IMR-90 (cell line): ENCODE results near the gene TAF11L9. TPM values are rescaled to one million over a fixed set of nuclear protein-coding genes. Genes with fewer than 3 reads are reported as not detected.
"Not testable (repeated sequence)": the region's sequence is repeated elsewhere in the genome, so short reads cannot be mapped to it uniquely, and the experiment has no call there.

ENCODE experiments used
- ATAC-seq: fragments of 200-7000 bp; cut with Tn5 transposase; 2 replicates; pipeline ENCODE4 v1.9.1; 2020; ENCODE audit warnings: low read depth, mild to moderate bottlenecking, moderate library complexity
- BruUV-seq: library from RNA; stranded (reverse); fragments of 400-500 nt; replicated peaks from 2 replicates; lab custom pipeline; 2021; lab: Mats Ljungman, UMichigan
- CTCF ChIA-PET: fragments of 300-600 bp; formaldehyde crosslinking; extraction: SDS; loops from one replicate; lab custom pipeline; 2021; ENCODE audit warnings: antibody characterized with exemption; lab: Yijun Ruan, JAX
- POLR2A ChIA-PET: fragments of 300-600 bp; sonication (Branson Sonifier 250); formaldehyde crosslinking; loops from one replicate; lab custom pipeline; 2022; ENCODE audit warnings: antibody characterized with exemption; ENCODE audit not compliant: unreplicated experiment; lab: Charles Lee
- DNase-seq: peaks from one replicate; pipeline ENCODE4 v3.0.0; 2013
- H2AFZ ChIP-seq: replicated peaks from 2 replicates; pipeline ENCODE3; 2013; ENCODE audit warnings: low read length, mild to moderate bottlenecking; ENCODE audit not compliant: poor library complexity
- H2AK5ac ChIP-seq: 2 replicates; pipeline ENCODE4 v1.6.1; 2013; ENCODE audit warnings: low read depth, low read length, inconsistent platforms
- H2AK9ac ChIP-seq: replicated peaks from 2 replicates; pipeline ENCODE3; 2013; ENCODE audit warnings: mild to moderate bottlenecking, low read depth, low read length, moderate library complexity; ENCODE audit not compliant: poor library complexity
- H2BK120ac ChIP-seq: 2 replicates; pipeline ENCODE4 v1.6.1; 2013; ENCODE audit warnings: low read depth, low read length, inconsistent platforms
- H2BK15ac ChIP-seq: 3 replicates; pipeline ENCODE4 v1.6.1; 2013; ENCODE audit warnings: low read depth, low read length, inconsistent platforms
- H2BK20ac ChIP-seq: 2 replicates; pipeline ENCODE4 v1.6.1; 2013; ENCODE audit warnings: low read depth, mild to moderate bottlenecking, inconsistent platforms, low read length, moderate library complexity
- H2BK5ac ChIP-seq: 2 replicates; pipeline ENCODE4 v1.6.1; 2013; ENCODE audit warnings: mild to moderate bottlenecking, low read depth, low read length, inconsistent platforms; ENCODE audit not compliant: poor library complexity, severe bottlenecking
- H3K14ac ChIP-seq: replicated peaks from 2 replicates; pipeline ENCODE4 v1.6.1; 2013; ENCODE audit warnings: low read depth, low read length, inconsistent platforms
- H3K18ac ChIP-seq: 2 replicates; pipeline ENCODE4 v1.6.1; 2013; ENCODE audit warnings: low read depth, low read length, control low read depth
- H3K23ac ChIP-seq: 2 replicates; pipeline ENCODE4 v1.6.1; 2013; ENCODE audit warnings: low read depth, low read length, inconsistent platforms
- H3K27ac ChIP-seq: 2 replicates; pipeline ENCODE4 v1.5.1; 2013; ENCODE audit warnings: mild to moderate bottlenecking, control low read depth, low read length; ENCODE audit not compliant: insufficient read depth
- H3K27me3 ChIP-seq: 2 replicates; pipeline ENCODE4 v1.6.1; 2013; ENCODE audit warnings: low read length; ENCODE audit not compliant: control insufficient read depth, insufficient read depth
- H3K36me3 ChIP-seq: 2 replicates; pipeline ENCODE4 v1.6.1; 2013; ENCODE audit warnings: low read length, mixed read lengths; ENCODE audit not compliant: control insufficient read depth, insufficient read depth
- H3K4ac ChIP-seq: 2 replicates; pipeline ENCODE4 v1.6.1; 2013; ENCODE audit warnings: low read depth, low read length, inconsistent platforms
- H3K4me1 ChIP-seq: 2 replicates; pipeline ENCODE4 v1.6.1; 2013; ENCODE audit warnings: low read length, mixed read lengths; ENCODE audit not compliant: control insufficient read depth, insufficient read depth
- H3K4me2 ChIP-seq: 2 replicates; pipeline ENCODE4 v1.6.1; 2013; ENCODE audit warnings: low read depth, mild to moderate bottlenecking, control low read depth, low read length, moderate library complexity
- H3K4me3 ChIP-seq: 2 replicates; pipeline ENCODE4 v1.5.1; 2013; ENCODE audit warnings: low read depth, mild to moderate bottlenecking, control low read depth, low read length, moderate library complexity; ENCODE audit not compliant: insufficient read depth
- H3K56ac ChIP-seq: 2 replicates; pipeline ENCODE4 v1.6.1; 2013; ENCODE audit warnings: low read length, inconsistent platforms; ENCODE audit not compliant: insufficient read depth; ENCODE audit errors: extremely low read depth
- H3K79me1 ChIP-seq, 2 experiments: 2 replicates each; pipeline ENCODE4 v1.6.1; 2013; ENCODE audit warnings: low read length in 2 of 2, inconsistent platforms in 1 of 2, low read depth in 1 of 2
- H3K9ac ChIP-seq: 2 replicates; pipeline ENCODE4 v1.6.1; 2013; ENCODE audit warnings: low read depth, low read length, control low read depth
- H3K9me1 ChIP-seq: 2 replicates; pipeline ENCODE4 v1.6.1; 2013; ENCODE audit warnings: low read length, inconsistent platforms; ENCODE audit not compliant: insufficient read depth
- H3K9me3 ChIP-seq: 2 replicates; pipeline ENCODE4 v1.6.1; 2013; ENCODE audit warnings: low read length; ENCODE audit not compliant: control insufficient read depth, insufficient read depth
- H4K20me1 ChIP-seq: 2 replicates; pipeline ENCODE4 v1.6.1; 2013; ENCODE audit warnings: low read length, inconsistent platforms; ENCODE audit not compliant: insufficient read depth
- H4K5ac ChIP-seq: 2 replicates; pipeline ENCODE4 v1.6.1; 2013; ENCODE audit warnings: mild to moderate bottlenecking, low read depth, low read length, control low read depth
- H4K8ac ChIP-seq, 2 experiments: 2 replicates each; pipeline ENCODE4 v1.6.1; 2013; ENCODE audit warnings: low read depth in 2 of 2, low read length in 2 of 2, control low read depth in 1 of 2, inconsistent platforms in 1 of 2
- H4K91ac ChIP-seq: 2 replicates; pipeline ENCODE4 v1.6.1; 2013; ENCODE audit warnings: low read depth, low read length, inconsistent platforms; ENCODE audit not compliant: insufficient read depth
- WGBS, 2 experiments: methylation state at CpG; one replicate each; pipeline versions ENCODE4 v1.1.5 to v1.1.7; 2013; ENCODE audit warnings: missing lambda C conversion rate in 2 of 2; ENCODE audit not compliant: insufficient read length in 1 of 2; ENCODE audit errors: extremely low coverage in 2 of 2; 5-methylcytosine and 5-hydroxymethylcytosine counted together
- dilution Hi-C: fragments of 300-500 bp; cut with HindIII; formaldehyde crosslinking; loops from one replicate; pipeline ENCODE4 v1.14.3; 2018; ENCODE audit warnings: low sequenced_read_pairs; ENCODE audit not compliant: unreplicated experiment
- in situ Hi-C: fragments of 300-500 bp; cut with MboI; formaldehyde crosslinking; loops from 3 replicates; pipeline ENCODE4 v1.14.3; 2019; ENCODE audit warnings: low sequenced_read_pairs, inconsistent platforms, mixed read lengths
- intact Hi-C: fragments of 100-400 bp; cut with micrococcal nuclease; formaldehyde crosslinking; loops from 2 replicates; pipeline ENCODE4 v1.10.0; 2022
- polyA plus RNA-seq, 3 experiments: library from polyadenylated mRNA; depleted of rRNA; stranded (reverse); fragments of >200 nt; gene quantifications; 2 replicates each; pipeline ENCODE4 v1.2.3, GENCODE V29; 2012; ENCODE audit warnings: low replicate concordance in 1 of 3
- total RNA-seq: library from RNA; depleted of rRNA; stranded (reverse); fragments of >200 nt; gene quantifications from 2 replicates; pipeline ENCODE4 v1.2.3, GENCODE V29; 2012

The TAF11L9 gene
- total and polyA plus RNA-seq, 2 of the 4 experiments (the other 2 are of a cell fraction) = not detected

- H3K23ac ChIP-seq, H4K20me1 ChIP-seq, H2AK5ac ChIP-seq, intact Hi-C loops, H3K9me1 ChIP-seq, H3K56ac ChIP-seq, CTCF ChIA-PET, H4K8ac ChIP-seq, POLR2A ChIA-PET, H3K79me1 ChIP-seq, ATAC-seq, H3K4me3 ChIP-seq, H2BK20ac ChIP-seq, H2AK9ac ChIP-seq, H2BK5ac ChIP-seq, H4K91ac ChIP-seq, BruUV-seq, H4K5ac ChIP-seq, H3K4me2 ChIP-seq, H2BK15ac ChIP-seq, H3K27ac ChIP-seq, H2AFZ ChIP-seq, H3K9ac ChIP-seq, H3K4me1 ChIP-seq, in situ Hi-C loops, H2BK120ac ChIP-seq, H3K4ac ChIP-seq, H3K27me3 ChIP-seq, H3K36me3 ChIP-seq, dilution Hi-C loops, H3K14ac ChIP-seq, H3K9me3 ChIP-seq, DNase-seq, H3K18ac ChIP-seq: not testable (repeated sequence)
- no CpG with 5 or more reads among the region's 15 CpGs for WGBS, 2 experiments
Observed at GRCh38 chr5:17597728-17598127, 3.5 kb upstream of the TAF11L9 start, which contains the start of gene TAF11L10. Gene TAF11L10, minus strand, starts transcription at chr5:17597828.

GRCh38 chr5:17590860-17591259 lies 3.3 kb downstream of the TAF11L9 start, which contains the start of gene TAF11L8:
Gene TAF11L8, minus strand, starts transcription at chr5:17590960.
- H3K9me1 ChIP-seq, POLR2A ChIA-PET: not testable (repeated sequence)

More at GRCh38 chr5:17590860-17591259, 3.3 kb downstream of the TAF11L9 start, which contains the start of gene TAF11L8:
- H3K9me3 ChIP-seq, H3K23ac ChIP-seq, H3K4me1 ChIP-seq, H3K9ac ChIP-seq, H4K91ac ChIP-seq, H3K27me3 ChIP-seq, H3K4me2 ChIP-seq, H2AFZ ChIP-seq, H3K36me3 ChIP-seq, H3K18ac ChIP-seq, H2BK5ac ChIP-seq, H2BK15ac ChIP-seq, H4K8ac ChIP-seq, H3K27ac ChIP-seq, H3K4me3 ChIP-seq, intact Hi-C loops, H3K79me1 ChIP-seq, H2BK120ac ChIP-seq, H2AK9ac ChIP-seq, BruUV-seq, H3K56ac ChIP-seq, H2AK5ac ChIP-seq, H3K14ac ChIP-seq, in situ Hi-C loops, dilution Hi-C loops, H4K5ac ChIP-seq, H3K4ac ChIP-seq, H2BK20ac ChIP-seq, H4K20me1 ChIP-seq, DNase-seq, ATAC-seq, CTCF ChIA-PET: not testable (repeated sequence)
- no CpG with 5 or more reads among the region's 16 CpGs for WGBS, 2 experiments
